ENCODE data around the gene CCDC13.
"Not testable (repeated sequence)": the region's sequence is repeated elsewhere in the genome, so short reads cannot be mapped to it uniquely, and the experiment has no call there.

Gene CCDC13, protein sequence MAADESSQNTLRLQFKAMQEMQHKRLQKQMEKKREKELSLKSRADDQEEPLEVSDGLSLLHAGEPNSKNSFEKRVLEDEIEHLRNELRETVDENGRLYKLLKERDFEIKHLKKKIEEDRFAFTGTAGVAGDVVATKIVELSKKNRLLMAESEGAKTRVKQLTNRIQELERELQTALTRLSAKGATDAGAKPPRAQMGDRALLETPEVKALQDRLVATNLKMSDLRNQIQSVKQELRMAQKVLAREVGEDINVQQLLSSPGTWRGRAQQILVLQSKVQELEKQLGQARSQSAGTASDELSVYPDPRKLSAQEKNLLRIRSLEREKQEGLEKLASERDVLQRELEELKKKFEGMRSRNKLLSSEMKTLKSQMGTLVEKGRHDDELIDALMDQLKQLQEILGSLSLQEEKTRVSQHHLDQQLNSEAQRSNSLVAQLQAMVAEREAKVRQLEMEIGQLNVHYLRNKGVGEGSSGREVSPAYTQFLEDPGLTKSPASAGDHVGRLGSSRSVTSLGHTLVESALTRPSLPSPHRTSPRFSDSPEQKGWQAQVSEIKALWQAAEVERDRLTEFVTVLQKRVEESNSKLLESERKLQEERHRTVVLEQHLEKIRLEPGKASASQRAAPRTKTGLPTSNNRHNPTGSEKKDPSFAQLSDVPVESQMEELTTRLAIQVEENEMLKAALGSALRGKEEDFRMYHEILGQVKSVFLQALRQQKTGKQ

DNA sequence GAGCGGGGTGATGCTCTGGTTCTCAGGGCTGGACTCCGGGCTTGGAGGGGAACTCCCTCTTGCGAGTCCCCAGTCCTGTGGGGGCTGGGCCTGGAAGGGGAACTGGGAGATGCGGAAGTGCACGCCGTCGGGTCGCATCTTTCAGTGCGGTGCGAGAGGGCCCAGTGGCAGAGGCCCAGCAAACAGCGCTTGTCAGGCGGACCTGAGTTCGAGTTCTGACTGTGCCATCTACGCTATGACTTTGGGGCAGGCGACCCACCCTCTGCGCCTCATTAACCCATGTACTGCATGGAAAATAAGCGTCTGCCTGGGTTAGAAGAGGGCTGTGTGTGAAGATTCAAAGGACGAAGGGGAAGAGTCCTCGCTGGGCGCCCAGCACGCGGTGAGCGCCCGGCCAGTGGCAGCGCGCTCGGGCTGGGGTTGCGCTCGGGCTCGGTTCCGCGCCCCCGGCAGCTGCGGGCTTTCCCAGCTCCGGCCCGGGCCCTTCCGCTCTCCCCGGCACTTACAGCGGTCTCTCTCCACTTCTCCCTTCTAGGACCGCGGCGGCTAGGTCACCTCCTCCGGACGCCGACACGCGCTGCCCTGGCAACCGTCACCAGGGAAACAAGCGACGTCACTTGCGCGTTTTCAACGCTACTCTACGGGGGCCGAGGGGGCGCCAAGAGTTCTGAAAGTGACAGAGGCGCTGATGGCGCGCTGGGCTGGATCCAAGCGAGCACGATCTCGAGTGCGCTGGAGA, at the start of gene CCDC13:
TSS of gene CCDC13 (minus strand) at position 584 of the 739 bp plus-strand sequence. CDS start 14,908 bp downstream, outside the sequence.
- DNase-seq, result no peak

DNA sequence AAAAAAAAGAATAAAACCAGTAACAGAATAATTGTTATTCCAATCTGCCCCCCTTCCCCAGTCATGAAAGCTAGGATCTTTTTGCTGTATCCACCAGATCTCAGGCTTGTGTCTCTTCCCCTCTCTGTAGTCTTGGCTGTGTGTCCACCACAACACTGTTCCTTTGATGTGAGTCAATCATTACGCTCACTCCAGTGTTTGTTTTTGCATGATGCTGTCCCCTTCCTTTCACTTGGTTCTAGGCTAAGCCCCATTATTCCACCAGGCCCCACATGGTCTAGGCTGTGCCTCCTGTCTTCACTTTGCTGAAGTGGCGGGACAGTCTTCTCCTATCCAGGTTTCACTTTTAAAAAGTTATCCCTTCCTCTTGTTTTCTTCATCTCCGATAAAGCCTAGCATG, 49.8 kb upstream of the CCDC13 start:
- no peak for DNase-seq

DNA sequence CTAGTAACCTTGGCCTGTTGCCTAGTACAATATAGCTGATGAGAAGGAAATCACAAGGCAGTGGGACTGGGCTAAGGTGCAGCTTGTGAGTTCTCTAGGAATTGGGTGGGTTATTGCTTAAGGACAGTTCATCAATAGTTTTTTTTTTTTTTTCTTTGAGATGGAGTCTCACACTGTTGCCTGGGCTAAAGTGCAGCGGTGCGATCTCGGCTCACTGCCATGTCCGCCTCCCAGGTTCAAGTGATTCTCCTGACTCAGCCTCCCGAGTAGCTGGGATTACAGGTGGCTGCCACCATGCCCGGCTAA, 47.6 kb upstream of the CCDC13 start:
- no peak for DNase-seq

DNA sequence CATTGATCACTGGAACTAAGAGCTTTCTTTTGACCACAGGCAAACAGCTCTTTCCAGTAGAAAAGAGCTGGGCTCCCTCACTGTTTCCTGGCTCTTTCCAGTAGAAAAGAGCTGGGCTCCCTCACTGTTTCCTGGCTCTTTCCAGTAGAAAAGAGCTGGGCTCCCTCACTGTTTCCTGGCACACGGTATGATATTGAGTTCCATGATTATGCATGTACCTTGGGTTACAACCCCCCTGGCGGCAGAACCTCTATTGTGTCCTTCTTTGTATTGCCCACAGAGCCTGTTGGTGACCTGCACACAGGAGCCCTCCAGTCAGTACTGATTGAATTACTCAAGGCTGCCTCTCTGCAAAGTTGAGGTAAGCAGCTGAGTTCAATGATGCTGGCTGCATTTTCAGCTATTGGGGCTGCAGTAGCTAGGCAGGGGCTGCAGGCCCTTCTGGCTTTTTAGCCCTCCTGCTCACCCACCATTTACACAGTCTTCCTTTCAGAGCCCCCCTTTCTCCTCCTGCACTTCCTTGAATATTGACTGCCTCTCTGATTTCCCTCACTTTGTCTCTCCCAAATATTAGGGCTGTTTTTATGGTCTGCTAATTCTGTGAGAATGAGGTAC, 46.4 kb upstream of the CCDC13 start:
- DNase-seq, result peak; percentile 85

DNA sequence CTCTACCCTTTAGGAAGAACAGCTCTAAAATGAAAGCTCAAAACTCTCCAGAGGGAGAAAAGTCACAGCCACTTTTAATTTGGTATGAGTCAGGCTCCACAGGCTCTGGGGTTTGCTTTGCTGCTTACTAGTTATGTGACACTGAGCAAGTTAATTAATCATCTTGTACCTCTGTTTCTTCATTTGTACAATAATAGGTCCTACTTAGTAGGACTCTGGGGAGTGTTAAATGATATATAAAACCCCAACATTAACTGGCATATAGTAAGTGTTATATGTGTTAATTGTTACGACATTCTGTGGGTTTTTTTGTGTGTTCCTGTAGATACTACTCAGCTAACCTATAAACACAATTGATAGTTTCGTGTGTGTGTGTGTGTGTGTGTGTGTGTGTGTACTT, 42.8 kb upstream of the CCDC13 start:
- DNase-seq, result no peak

DNA sequence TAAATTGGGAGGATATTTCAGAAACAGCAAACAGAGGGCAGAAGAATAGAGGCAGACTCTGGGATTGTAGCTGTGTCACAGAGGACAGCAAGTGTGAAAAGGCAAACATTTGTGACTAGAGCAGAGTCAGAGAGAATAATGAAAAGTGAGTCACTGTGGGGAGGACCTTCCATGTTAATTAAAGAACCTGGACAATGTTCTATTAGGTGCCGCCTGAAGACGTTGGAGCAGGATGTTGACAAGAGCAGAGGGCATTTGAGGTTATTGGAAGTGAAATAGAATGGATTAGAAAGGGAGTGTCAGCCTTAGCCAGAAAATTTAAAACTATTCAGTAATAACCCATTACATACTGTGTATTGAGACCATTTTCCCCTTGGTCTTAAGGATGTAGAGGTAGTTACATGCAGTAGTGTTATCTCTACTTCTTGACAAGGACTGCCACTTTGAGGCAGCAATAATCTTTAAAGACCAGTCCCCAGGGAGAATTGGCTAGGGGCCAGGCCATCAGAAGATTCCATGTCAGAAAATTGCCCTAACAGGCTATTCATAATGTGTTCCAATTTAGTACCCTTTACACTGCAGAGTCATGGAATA, 42.0 kb upstream of the CCDC13 start:
- peak; percentile 18 for DNase-seq

DNA sequence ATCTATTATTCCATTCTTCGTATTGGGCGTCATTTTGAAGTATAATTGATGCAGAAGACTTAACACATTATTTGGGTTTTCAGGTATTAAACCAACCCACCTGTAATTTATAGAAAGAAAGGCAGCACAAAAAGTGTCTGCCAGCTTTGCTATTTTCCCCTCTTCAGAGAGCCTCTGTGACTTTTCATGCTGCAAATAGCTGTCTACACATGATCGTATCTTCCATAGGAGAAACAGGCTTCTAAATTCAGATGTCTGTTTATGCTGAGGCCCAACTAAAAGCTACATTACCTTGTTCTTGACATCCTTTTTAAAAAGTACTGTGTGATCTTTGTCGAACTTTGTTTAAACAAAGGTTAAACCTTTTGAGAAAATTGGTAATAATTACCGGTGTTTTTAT, 41.2 kb upstream of the CCDC13 start:
- DNase-seq, result no peak

DNA sequence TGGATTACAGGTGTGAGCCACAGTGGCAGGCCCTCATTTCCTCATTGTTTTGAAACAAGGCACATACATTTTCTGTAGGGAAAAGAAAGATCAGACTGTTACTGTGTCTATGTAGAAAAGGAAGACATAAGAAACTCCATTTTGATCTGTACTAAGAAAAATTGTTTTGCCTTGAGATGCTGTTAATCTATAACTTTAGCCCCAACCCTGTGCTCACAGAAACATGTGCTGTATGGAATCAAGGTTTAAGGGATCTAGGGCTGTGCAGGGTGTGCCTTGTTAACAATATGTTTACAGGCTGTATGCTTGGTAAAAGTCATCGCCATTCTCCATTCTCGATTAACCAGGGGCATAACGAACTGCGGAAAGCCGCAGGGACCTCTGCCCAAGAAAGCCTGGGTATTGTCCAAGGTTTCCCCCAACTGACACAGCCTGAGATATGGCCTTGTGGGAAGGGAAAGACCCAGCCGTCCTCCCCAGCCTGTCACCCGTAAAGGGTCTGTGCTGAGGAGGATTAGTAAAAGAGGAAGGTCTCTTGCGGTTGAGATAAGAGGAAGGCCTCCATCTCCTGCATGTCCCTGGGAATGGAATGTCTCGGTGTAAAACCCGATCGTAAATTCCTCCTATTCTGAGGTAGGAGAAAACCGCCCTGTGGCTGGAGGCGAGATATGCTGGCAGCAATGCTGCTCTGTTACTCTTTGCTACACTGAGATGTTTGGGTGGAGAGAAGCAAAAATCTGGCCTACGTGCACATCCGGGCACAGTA, 38.2 kb upstream of the CCDC13 start:
- DNase-seq, result not testable (repeated sequence)

DNA sequence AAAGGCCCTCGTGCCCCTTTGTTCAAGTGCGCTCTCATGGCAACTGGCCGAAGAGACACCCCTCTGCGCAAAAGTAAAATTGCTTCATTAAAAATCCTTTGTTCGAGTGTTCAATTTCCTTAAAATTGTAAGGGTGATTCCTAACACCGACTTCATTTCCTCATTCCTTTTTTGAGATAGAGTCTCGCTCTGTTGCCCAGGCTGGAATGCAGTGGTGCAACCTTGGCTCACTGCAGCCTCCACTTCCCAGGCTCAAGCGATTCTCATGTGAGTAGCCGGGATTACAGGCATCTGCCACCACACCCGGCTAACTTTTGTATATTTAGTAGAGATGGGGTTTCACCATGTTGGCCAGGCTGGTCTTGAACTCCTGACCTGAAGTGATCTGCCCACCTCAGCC, 37.7 kb upstream of the CCDC13 start:
- not testable (repeated sequence) for DNase-seq

DNA sequence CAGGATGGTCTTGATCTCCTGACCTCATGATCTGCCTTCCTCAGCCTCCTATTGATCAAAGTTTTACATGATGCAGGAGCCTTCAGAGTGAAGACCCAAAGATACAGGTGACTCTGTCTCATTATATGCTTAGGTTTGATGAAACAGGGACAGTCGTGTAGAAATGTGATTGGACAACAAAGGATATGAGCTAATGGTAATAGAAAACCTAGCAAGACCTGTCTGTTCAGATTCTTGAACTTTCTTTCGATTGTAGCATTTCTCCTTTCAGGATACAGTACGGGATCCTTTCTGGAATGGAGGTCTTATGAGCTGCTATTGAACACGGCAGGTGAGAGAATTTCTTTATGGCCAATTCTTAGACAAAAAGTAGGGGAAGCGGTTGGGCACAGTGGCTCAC, 36.1 kb upstream of the CCDC13 start, which contains the start of gene ACKR2:
TSS of gene ACKR2 (plus strand) at position 244 of the 400 bp plus-strand sequence. CDS start 55,058 bp downstream, outside the sequence.
- DNase-seq, result no peak

DNA sequence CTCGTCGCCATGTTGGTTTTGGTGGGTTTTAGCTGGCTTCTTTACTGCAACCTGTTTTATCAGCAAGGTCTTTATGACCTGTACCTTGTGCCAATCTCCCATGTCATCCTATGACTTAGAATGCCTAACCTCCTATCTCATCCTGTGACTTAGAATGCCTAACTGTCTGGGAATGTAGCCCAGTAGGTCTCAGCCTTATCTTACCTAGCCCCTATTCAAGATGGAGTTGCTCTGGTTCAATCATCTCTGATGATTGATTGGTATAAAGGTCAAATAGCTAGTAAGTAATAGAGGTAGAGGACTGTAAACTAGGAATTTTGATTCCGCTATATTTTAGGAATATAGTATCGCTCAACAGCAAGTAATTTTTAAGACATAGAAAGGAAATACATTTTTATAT, 34.9 kb upstream of the CCDC13 start:
- no peak for DNase-seq

DNA sequence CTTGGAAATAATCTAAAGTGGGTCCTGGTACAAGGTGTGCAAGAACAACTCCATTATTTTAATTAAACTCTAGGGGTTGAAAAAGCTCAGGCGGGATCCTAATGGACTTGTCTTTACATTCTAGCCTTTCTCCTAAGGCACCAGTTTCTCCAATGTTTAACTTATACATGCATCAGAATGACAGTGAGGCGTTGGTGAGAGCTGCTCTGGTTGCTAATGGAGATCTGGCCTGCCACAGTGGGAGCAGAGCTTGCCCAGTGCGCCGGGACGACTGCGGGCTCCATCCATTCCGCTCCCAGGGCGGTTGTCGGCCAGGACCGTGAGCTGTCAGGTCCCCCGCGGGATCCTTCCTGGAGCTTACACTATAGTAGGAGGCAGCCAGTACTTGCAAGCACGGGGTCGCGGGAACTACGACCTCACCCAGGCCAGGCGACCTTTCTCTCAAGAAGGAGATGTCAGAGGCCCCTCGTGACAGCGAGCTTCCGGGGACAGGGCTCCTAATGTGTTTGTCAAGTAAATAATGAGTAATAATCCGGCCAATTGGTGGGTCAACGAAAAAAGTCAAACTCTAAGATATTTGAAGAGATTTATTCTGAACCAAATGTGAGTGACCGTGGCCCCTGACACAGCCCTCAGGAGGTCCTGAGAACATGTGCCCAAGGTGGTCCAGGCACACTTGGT, 32.2 kb upstream of the CCDC13 start:
- no peak for DNase-seq

DNA sequence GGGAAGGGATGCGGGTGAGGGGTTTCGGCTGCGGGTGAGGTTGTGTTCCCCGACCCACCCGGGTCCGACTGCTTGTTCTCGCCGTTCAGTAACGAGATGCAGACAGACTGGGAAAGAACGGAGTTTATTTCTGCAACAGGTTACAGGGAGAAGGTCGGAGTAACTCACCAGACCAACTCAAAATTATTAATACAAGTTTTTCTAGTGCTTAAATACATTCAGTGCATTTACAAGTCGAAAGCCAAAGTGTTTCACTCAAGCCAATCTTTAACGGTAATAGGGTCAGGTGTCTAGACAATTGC, 31.7 kb upstream of the CCDC13 start:
- no peak for DNase-seq

DNA sequence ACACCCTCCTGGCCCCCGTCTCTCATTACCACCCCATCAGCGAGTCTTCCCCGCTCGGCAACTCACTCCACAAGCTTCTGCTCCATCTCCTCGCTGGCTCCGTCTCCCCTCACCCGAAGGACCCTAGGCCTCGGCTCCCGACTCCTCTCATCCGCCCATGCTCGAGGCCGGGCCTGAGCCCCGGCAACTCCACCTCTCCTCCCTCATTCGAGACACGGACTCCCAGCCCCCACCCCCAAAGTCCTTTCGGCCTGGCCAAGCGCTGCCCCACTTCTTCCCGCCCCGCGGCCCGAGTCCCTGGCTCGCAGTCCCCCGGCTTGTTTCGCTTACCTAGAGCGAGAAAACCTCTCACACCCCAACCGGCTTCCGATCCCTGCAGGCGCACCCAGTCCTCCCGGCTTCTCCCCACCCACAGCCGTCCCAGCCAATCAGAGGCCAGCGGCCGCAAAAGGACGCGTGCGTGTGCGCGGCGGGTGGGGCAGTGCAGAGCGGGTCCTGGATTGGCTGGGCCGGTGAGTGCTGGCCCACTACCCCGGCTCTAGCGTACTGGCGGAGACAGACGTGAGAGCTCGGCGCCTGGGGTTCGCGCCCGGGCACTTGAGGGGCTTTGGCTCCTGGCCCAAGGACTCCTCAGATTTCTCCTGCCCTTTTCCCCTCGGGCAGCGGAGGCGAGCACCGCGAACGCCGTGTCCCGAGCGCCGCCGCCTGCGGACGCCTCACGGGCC, 31.2 kb upstream of the CCDC13 start, which contains the start of gene HIGD1A:
TSS of gene HIGD1A (minus strand) at position 385 of the 725 bp plus-strand sequence. CDS start 10,237 bp downstream, outside the sequence.
- DNase-seq, result peak; percentile 44

DNA sequence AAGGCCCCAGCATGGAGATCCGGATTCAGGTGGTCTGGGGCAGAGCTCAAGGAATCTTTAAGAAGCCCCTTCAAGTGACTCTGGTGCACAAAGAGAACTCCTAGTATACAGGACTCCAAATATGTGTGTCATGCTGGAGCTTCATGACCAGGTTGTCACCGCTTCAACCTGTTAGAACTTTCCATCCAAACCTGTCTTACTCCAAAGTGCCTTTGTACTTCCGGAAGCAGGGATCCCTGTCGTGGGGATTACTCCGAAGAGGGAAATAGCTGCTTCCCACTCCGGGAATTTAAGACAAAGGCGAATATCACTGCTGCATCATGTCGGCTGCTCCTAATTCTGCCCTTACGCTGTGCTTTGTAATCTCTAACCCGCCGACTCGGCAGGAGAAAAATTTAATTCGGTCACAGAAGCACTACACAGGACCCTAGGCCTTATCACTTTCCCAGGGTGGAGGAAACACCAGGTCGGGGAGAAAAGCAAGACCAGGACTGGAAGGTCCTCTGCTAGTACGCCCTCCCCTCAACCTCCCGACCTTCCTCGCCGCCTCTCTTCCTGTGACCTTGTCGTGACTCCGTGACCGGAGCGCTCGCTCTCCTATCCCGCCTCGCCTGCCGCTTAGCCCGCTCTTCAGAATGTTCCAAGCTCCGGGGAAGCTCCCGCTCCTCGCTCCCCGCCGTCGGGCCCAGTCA, 30.5 kb upstream of the CCDC13 start:
- DNase-seq, result no peak

DNA sequence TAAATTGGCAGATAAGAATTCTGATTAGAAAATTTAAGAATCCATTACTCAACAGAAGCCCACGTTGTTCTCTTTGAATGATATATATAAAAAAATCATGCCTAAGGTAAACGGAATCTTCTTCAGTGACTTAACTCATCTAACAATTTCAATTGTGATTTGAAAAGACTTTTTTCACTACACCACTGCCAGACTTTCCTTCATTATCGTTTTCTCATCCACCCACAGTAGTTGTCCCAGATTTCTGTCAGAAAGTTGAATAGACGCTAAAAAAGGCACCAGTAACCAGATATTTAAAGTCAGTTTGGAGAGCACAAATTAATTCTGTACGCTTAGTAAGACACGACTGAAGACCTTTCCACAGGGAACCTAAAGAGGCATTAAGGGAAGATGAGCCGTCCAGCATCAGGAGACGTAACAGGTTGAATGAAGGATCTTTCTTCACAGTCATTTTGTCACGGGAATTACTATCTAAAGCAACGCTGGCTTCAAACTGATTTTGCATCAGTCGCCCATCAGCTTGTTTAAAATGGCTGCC, 29.9 kb upstream of the CCDC13 start:
- no peak for DNase-seq

DNA sequence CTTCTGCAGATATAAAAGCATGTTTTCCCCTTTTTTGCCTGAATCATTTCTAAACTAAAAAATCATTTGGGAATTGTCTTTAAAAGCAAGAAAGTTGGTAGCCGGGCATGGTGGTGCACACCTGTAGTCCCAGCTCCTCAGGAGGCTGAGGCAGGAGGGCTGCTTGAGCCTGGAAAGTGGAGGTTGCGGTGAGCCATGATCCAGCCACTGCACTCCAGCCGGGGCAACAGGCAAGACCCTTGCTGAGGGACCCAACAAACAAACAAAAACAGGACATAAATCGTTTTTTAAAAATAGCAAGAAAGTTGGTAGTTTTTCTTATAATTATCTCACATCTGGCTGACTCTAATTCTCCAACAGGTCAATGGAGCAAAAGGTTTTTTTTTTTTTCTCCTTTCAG, 28.7 kb upstream of the CCDC13 start:
- no peak for DNase-seq

DNA sequence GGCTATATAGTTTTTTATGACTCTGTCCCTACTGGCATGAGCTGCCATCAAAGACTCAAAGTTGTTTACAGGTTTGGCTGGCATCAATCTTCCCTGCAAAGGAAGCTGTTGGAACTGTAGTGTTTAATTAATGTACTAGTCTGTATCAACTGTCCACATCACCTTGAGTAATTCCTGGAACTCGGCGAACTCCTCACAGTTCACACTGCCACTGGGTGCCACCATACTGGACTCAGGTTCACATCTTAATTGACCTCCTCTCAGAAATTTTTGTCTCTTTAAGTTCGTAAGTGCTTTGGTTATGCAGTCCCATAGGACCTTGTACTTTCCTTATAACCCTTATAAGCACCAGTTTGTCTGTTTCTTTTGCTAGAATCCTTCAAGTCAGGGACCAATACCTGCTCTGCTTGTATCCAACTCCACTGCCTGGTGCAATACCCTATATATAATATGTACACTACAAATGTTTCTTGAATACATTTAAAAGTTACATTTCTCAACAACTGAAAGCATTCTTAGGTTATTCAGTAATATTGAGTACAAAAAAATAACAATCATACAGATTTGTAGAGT, 28.1 kb upstream of the CCDC13 start:
- DNase-seq, result no peak

DNA sequence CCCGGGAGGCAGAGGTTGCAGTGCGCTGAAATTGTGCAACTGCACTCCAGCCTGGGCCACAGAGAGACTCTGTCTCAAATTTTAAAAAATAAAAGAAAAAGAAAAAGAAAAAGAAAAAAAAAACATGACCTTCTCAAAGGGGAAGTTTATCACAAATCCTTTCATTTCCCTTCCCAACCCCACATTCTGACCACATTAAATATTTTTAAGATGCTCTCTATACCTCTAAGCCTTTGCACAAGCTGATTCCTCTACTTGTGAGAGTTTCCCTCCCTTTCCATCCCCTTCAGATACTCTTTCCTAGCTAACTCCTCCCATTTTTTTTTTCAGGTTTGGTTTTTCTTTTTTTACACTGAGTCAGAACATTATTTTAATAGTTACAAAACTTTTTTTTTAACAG, 27.2 kb upstream of the CCDC13 start:
- DNase-seq, result no peak

Data from NCI-H2081 treated with DMSO at 0.1 percent for 48 hours (cell line).